ENCODE measurements around the gene EXOC6.

The EXOC6 gene, protein sequence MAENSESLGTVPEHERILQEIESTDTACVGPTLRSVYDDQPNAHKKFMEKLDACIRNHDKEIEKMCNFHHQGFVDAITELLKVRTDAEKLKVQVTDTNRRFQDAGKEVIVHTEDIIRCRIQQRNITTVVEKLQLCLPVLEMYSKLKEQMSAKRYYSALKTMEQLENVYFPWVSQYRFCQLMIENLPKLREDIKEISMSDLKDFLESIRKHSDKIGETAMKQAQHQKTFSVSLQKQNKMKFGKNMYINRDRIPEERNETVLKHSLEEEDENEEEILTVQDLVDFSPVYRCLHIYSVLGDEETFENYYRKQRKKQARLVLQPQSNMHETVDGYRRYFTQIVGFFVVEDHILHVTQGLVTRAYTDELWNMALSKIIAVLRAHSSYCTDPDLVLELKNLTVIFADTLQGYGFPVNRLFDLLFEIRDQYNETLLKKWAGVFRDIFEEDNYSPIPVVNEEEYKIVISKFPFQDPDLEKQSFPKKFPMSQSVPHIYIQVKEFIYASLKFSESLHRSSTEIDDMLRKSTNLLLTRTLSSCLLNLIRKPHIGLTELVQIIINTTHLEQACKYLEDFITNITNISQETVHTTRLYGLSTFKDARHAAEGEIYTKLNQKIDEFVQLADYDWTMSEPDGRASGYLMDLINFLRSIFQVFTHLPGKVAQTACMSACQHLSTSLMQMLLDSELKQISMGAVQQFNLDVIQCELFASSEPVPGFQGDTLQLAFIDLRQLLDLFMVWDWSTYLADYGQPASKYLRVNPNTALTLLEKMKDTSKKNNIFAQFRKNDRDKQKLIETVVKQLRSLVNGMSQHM

DNA sequence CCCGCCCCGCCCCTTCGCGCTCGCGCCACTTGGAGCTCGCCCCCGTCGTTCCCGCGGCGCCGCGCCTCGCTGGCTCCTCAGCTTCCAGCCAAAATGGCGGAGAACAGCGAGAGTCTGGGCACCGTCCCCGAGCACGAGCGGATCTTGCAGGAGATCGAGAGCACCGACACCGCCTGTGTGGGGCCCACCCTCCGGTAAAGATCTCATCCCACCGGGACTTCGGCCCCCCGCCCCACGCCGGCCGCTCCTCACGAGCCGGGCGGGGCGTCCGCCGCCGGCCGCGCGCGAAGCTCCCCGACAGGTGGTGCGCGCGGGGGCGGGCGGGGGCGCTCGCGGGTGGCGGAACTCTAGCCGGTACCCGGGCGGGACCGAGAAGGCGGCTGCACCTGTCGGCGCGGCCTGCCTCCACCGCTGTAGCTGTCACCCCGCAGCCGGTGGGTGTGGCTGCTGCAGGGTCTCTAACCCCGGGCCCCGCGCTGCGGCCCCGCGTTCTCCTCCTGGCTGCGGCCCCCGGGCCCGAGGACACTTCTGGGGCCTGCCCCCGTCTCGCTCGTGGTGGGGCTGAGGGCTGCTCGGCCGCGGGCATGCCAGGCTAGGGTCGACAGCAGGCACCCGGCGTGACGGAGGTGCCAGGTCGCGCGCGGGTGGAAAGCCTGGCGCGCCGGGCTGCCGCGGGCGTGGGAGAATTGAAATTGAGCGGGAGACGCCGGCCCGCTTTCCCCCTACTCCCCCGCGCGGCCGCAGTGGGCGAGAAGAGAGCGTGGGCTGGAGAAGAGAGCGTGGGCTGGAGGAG, at the start of gene EXOC6:
Gene EXOC6, plus strand, starts transcription at position 80 of the 793 bp plus-strand sequence. Its CDS starts 14 bp downstream, at position 94.
- DNase-seq (ENCODE audit: low read depth): peak; percentile 71

DNA sequence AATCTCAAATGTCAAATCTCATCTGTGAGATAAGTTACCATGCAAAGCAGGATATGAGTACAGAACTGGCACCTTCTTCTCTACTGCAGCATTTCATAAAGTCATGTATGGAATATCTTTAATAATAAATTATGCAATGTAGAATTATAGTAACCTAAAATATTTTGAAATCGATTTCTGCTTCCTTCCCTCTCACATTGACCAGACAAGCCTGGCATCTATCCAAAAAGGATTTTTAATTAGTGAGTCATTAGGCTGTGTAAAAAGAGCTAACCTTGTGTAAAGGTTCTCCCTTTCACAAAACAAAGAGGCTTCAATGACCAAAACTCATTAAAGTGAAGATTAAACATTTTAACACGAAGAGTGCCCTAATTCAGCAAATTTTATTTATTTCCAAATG, 48.8 kb upstream of the EXOC6 start:
- no peak for DNase-seq (ENCODE audit: low read depth)

GRCh38 chr10:92800134-92800733, 48.1 kb upstream of the EXOC6 start:
- no peak for DNase-seq (ENCODE audit: low read depth)

- DNase-seq (ENCODE audit: low read depth): peak; percentile 14
Observed at GRCh38 chr10:92801978-92802872, 46.1 kb upstream of the EXOC6 start.

GRCh38 chr10:92809840-92810239, 38.5 kb upstream of the EXOC6 start:
- no peak for DNase-seq (ENCODE audit: low read depth)

GRCh38 chr10:92810934-92811532, 37.3 kb upstream of the EXOC6 start:
- no peak for DNase-seq (ENCODE audit: low read depth)

- no peak for DNase-seq (ENCODE audit: low read depth)
Observed at GRCh38 chr10:92811986-92812385, 36.3 kb upstream of the EXOC6 start.

DNA sequence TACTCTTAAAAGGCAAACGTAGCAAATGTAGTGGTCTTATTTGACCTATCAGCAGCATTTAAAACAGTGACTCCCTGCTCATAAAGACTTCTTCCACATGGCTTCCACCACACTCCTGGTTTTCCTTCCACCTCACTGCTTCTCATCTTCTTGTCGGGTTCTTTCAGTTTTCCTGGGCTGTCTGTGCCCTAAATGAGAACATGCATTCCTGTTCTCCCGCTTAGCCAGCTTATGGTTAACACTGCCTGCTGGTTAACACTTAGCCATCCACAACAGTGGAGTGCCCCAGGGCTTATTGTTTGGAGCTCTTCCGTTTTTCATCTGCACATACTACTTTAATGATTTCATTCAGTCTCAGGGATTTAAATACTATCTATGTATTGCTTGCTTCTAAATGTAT, 34.3 kb upstream of the EXOC6 start:
- DNase-seq (ENCODE audit: low read depth): no peak

GRCh38 chr10:92814790-92815189, 33.5 kb upstream of the EXOC6 start:
- DNase-seq (ENCODE audit: low read depth): no peak

- peak; percentile 66 for DNase-seq (ENCODE audit: low read depth)
Observed at GRCh38 chr10:92816091-92816531, 32.2 kb upstream of the EXOC6 start.

GRCh38 chr10:92822060-92822634, 26.2 kb upstream of the EXOC6 start:
- peak; percentile 68 for DNase-seq (ENCODE audit: low read depth)

- peak; percentile 19 for DNase-seq (ENCODE audit: low read depth)
Observed at GRCh38 chr10:92822964-92823363, 25.4 kb upstream of the EXOC6 start.

- no peak for DNase-seq (ENCODE audit: low read depth)
Observed at GRCh38 chr10:92826061-92826460, 22.3 kb upstream of the EXOC6 start.

- DNase-seq (ENCODE audit: low read depth): no peak
Observed at GRCh38 chr10:92826504-92826903, 21.8 kb upstream of the EXOC6 start.

DNA sequence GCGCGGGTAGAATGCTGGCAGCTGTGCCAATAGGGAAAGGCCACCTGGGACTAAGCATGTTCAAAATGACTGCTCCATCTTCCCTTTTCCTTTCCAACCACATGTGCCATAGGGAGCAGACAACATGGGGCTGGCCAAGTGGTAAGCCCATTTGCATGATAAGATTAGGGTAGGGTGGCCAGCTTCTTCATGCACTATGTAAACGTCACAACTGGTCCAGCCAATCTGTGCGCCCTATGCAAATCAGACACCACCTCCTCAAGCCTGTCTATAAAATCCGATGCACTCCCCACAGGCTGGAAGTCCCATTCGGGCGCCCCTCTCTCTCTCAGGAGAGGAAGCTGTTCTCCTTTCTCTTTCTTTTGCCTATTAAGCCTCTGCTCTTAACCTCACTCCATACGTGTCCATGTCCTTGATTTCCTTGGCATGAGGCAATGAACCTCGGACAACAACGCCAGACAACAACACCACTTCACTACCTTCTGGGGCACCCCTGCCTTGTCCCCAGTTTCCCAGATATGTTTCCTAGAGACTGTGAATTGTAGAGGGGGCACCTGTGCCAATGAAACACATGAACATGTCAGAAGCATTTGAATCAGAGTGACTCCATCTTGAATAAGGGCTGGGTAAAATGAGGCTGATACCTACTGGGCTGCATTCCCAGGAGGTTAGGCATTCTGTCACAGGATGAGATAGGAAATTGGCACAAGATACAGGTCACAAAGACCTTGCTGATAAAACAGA, 19.1 kb upstream of the EXOC6 start:
- no peak for DNase-seq (ENCODE audit: low read depth)

GRCh38 chr10:92829786-92830377, 18.4 kb upstream of the EXOC6 start:
- no peak for DNase-seq (ENCODE audit: low read depth)

- DNase-seq (ENCODE audit: low read depth): no peak
Observed at GRCh38 chr10:92830478-92831389, 17.6 kb upstream of the EXOC6 start.

DNA sequence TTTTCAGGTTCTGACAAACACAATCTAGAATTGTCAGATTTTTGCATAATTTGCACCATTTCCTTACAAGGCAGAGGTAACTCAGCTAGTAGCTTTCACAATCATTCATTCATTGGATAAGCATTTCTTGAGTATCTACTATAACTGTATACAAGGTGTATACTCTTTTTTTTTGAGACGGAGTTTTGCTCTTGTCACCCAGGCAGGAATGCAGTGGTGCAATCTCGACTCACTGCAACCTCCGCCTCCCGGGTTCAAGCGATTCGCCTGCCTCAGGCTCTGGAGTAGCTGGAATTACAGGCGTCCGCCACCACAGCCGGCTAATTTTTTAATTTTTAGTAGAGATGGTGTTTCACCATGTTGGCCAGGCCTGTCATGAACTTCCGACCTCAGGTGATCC, 16.2 kb upstream of the EXOC6 start:
- DNase-seq (ENCODE audit: low read depth): no peak

All from fibroblast of gingiva (primary cell).